Esophagus (tissue), 2 donors: ENCODE results near the gene MISP3. TPM values are rescaled to one million over a fixed set of nuclear protein-coding genes. Genes with fewer than 3 reads are reported as not detected.
"Not testable (repeated sequence)": the region's sequence is repeated elsewhere in the genome, so short reads cannot be mapped to it uniquely, and the experiment has no call there.

Experiments
- H3K27ac ChIP-seq, 2 donors: one replicate each; pipeline ENCODE4 v1.5.1; 2013; ENCODE audit warnings: low read depth in 2 of 2, mild to moderate bottlenecking in 2 of 2, inconsistent platforms in 1 of 2, low read length in 1 of 2, moderate library complexity in 1 of 2
- H3K27me3 ChIP-seq, 2 donors: one replicate each; pipeline ENCODE4 v1.6.1; 2013; ENCODE audit warnings: low read length in 2 of 2, control low read depth in 1 of 2, mild to moderate bottlenecking in 1 of 2; ENCODE audit not compliant: insufficient read depth in 2 of 2, control insufficient read depth in 1 of 2
- H3K36me3 ChIP-seq, 2 donors: one replicate each; pipeline ENCODE4 v1.6.1; 2013; ENCODE audit warnings: low read length in 1 of 2; ENCODE audit not compliant: control insufficient read depth in 2 of 2, insufficient read depth in 2 of 2
- H3K4me1 ChIP-seq, 2 donors: one replicate each; pipeline ENCODE4 v1.6.1; 2013; ENCODE audit warnings: low read length in 1 of 2; ENCODE audit not compliant: control insufficient read depth in 2 of 2, insufficient read depth in 2 of 2
- H3K4me3 ChIP-seq, 2 donors: one replicate each; pipeline ENCODE4 v1.5.1; 2013; ENCODE audit warnings: low read length in 2 of 2, mild to moderate bottlenecking in 2 of 2, low read depth in 1 of 2, moderate library complexity in 1 of 2
- H3K9me3 ChIP-seq, 2 donors: one replicate each; pipeline ENCODE4 v1.6.1; 2013; ENCODE audit warnings: mild to moderate bottlenecking in 2 of 2, low read depth in 1 of 2, low read length in 1 of 2, moderate library complexity in 1 of 2; ENCODE audit not compliant: control insufficient read depth in 2 of 2, insufficient read depth in 1 of 2
- WGBS, 2 donors: extraction: QIAGEN DNeasy Blood & Tissue Kit; methylation state at CpG; one replicate each; pipeline ENCODE4 v1.1.7; 2013; 5-methylcytosine and 5-hydroxymethylcytosine counted together
- polyA plus RNA-seq, 2 donors: library from polyadenylated mRNA; stranded (reverse); fragments of 200-250 nt; gene quantifications; one replicate each; pipeline ENCODE4 v1.2.3, GENCODE V29; 2013
- donor health status: healthy with polysubstance abuse.
- donor health status: Bipolar disorder and iron deficiency.

The MISP3 gene
- polyA plus RNA-seq, 2 donors, result 3.1 to 7.1 TPM

DNA sequence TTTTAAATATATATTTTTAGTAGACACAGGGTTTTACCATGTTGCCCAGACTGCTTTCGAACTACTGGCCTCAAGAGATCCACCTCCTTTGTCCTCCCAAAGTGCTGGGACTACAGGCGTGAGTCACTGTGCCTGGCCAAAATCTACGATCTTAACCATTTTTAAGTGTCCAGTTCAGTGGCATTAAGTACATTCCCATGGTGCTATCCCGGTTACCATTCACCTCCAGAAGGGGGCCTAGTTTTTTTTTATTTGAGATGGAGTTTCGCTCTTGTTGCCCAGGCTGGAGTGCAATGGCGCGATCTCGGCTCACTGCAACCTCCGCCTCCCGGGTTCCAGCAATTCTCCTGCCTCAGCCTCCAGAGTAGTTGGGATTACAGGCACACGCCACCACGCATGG is 37.4 kb upstream of the MISP3 start:
- not testable (repeated sequence) for H3K27me3 ChIP-seq, H3K36me3 ChIP-seq, H3K27ac ChIP-seq, H3K9me3 ChIP-seq, H3K4me1 ChIP-seq, H3K4me3 ChIP-seq
- WGBS, 2 donors, result 92 to 93% methylated on average over 12 of the region's 12 CpGs

DNA sequence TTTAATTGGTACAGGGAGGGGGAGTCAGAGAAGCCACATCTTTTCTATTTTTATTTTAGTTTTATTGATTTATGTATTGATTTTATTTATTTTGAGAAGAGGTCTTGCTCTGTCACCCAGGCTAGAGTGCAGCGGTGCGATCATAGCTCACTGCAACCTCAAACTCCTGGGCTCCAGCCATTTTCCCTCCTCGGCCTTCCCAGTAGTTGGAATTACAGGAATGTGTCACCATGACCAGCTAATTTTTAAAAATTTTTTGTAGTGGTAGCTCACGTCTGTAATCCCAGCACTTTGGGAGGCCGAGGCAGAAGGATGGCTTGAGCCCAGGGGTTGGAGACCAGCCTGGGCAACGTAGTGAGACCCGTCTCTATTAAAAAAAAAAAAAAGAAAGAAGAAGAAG is 36.9 kb upstream of the MISP3 start:
- 86 to 89% methylated on average over 7 of the region's 7 CpGs for WGBS, 2 donors
- H3K9me3 ChIP-seq, result no peaks in the 10 kb centered on the region
- H3K4me3 ChIP-seq, result no peak overlapping the region
- no peaks in the 10 kb centered on the region for H3K4me1 ChIP-seq
- H3K27me3 ChIP-seq, result no peaks in the 10 kb centered on the region
- H3K36me3 ChIP-seq, result no peaks in the 10 kb centered on the region
- H3K27ac ChIP-seq, result no peak overlapping the region

DNA sequence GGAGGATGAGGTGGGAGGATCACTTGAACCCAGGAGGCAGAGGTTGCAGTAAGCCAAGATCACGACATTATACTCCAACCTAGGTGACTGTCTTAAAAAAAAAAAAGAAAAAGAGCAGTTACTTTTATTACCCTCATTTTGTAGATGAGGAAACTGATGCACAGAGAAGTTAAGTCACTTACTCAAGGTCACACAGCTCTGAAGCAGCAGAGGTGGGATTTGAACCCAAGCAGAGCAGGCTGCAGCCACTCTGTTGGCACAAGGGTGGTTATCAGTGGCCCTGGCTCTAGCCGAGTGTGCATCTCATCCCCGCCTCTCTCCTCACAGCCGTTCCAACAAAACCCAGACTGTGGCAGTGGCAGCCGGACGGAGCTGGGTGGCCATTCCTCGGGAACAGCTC is 33.4 kb upstream of the MISP3 start:
- Histone ChIP-seq H3K4me3 (no peak overlapping the region), H3K27me3 (no peaks in the 10 kb centered on the region), H3K9me3 (no peaks in the 10 kb centered on the region), H3K36me3 (no peaks in the 10 kb centered on the region), H3K27ac (no peak overlapping the region), H3K4me1 (no peaks in the 10 kb centered on the region)
- WGBS, 2 donors, result 95 to 96% methylated on average over 7 of the region's 7 CpGs

DNA sequence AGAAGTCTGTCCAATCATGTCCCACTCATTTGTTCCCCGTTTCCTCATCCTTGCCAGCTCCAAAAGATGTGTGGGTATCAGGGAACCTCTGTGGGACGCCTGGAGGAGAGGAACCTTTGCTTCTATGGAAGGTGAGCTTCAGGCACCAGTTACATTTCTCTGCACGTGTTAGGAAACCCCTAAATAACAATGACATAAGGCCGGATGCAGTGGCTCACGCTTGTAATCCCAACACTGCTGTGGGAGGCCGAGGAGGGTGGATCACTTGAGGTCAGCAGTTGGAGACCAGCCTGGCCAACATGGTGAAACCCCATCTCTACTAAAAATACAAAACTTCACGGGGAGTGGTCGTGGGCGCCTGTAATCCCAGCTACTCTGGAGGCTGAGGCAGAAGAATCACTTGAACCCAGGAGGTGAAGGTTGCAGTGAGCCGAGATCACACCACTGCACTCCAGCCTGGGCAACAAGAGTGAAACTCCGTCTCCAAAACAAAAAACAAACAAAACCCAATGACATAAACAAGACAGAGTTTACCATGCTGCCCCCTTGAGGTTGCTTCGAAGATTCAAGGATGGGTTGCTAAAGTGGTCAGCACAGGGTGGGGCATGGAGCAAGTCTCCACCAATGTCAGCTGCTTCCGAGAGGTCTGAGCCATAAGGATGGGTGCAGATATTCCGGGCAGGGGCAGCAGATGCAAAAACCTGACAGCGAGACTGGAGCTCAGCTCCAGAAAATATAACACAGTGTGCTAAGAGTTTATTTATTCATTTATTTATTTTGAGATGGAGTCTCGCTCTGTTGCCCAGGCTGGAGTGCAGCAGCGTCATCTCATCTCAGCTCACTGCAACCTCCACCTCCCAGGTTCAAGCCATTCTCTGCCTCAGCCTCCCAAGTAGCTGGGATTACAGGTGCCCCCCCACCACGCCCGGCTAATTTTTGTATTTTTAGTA is 29.7 kb upstream of the MISP3 start:
- WGBS, 2 donors, result 65 to 66% methylated on average over 19 of the region's 19 CpGs

DNA sequence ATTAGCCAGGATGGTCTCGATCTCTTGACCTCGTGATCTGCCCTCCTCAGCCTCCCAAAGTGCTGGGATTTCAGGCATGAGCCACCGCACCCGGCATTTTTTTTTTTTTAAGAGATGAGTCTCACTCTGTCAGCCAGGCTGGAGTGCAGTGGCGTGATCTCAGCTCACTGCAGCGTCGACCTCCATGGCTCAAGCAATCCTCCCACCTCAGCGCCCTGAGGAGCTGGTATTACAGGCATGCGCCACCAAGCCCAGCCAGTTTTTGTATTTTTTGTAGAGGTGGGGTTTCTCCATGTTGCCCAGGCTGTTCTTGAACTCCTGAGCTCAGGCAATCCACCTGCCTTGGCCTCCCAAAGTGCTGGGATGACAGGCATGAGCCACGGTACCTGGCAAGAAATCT is 24.7 kb upstream of the MISP3 start:
- not testable (repeated sequence) for H3K4me1 ChIP-seq, H3K27me3 ChIP-seq, H3K9me3 ChIP-seq, H3K27ac ChIP-seq, H3K36me3 ChIP-seq, H3K4me3 ChIP-seq
- 94 to 96% methylated on average over 10 of the region's 10 CpGs for WGBS, 2 donors

More for the DNA sequence above, 29.7 kb upstream of the MISP3 start:
- not testable (repeated sequence) for H3K27me3 ChIP-seq, H3K36me3 ChIP-seq, H3K4me1 ChIP-seq, H3K27ac ChIP-seq, H3K9me3 ChIP-seq, H3K4me3 ChIP-seq

- Histone ChIP-seq H3K9me3 (peaks cover 0 to 5% of the 10 kb centered on the region in 2 donors), H3K36me3 (peaks cover 0 to 2% of the 10 kb centered on the region in 2 donors), H3K4me1 (no peaks in the 10 kb centered on the region), H3K4me3 (no peak overlapping the region), H3K27ac (no peak overlapping the region), H3K27me3 (no peaks in the 10 kb centered on the region)
- 82 to 83% methylated on average over 8 of the region's 8 CpGs for WGBS, 2 donors
These were observed 24.0 kb upstream of the MISP3 start for GRCh38 chr19:14048443-14049153.

DNA sequence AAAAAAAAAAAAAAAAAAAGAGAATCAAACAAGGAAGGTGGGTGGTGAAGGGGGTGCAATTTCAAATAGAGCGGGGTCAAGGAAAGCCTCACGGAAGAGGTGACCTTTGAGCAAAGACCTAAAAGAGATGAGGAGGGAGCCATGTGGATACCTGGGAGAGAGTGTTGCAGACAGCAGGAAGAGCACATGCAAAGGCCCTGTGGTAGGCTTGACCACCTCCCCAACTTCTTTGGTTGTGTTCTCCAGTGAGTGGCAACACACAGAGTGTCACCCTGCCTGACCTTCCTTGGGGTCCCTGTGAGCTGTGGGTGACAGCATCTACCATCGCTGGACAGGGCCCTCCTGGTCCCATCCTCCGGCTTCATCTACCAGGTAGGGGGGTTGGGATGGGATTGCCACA is 22.1 kb upstream of the MISP3 start:
- H3K4me1 ChIP-seq, result no peaks in the 10 kb centered on the region
- no peak overlapping the region for H3K4me3 ChIP-seq
- H3K36me3 ChIP-seq, result peaks cover 0 to 2% of the 10 kb centered on the region in 2 donors
- WGBS, 2 donors, result 96 to 97% methylated on average over 4 of the region's 4 CpGs
- H3K27ac ChIP-seq, result no peak overlapping the region
- H3K27me3 ChIP-seq, result no peaks in the 10 kb centered on the region
- H3K9me3 ChIP-seq, result peaks cover 0 to 5% of the 10 kb centered on the region in 2 donors

- 96% methylated on average over 11 of the region's 11 CpGs for WGBS, 2 donors
- H3K36me3 ChIP-seq, H3K27ac ChIP-seq, H3K9me3 ChIP-seq, H3K4me3 ChIP-seq, H3K4me1 ChIP-seq, H3K27me3 ChIP-seq: not testable (repeated sequence)
These were observed 21.6 kb upstream of the MISP3 start for GRCh38 chr19:14050961-14051360.

DNA sequence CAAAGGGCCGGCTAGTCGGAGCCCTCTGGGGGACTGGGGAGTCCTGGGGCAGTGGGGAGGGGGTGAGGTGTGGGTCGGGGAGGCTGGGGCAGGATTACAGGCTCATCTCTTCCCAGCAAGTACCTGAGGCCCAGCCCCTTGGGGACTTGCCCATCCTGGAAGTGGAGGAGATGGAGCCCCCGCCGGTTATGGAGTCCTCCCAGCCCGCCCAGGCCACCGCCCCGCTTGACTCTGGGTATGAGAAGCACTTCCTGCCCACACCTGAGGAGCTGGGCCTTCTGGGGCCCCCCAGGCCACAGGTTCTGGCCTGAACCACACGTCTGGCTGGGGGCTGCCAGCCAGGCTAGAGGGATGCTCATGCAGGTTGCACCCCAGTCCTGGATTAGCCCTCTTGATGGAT is 20.6 kb upstream of the MISP3 start:
- H3K4me3 ChIP-seq, result no peak overlapping the region
- H3K27me3 ChIP-seq, result no peaks in the 10 kb centered on the region
- no peak overlapping the region for H3K27ac ChIP-seq
- no peaks in the 10 kb centered on the region for H3K4me1 ChIP-seq
- H3K9me3 ChIP-seq, result peaks cover 0 to 5% of the 10 kb centered on the region in 2 donors
- H3K36me3 ChIP-seq, result peaks cover 0 to 2% of the 10 kb centered on the region in 2 donors
- 72 to 73% methylated on average over 9 of the region's 9 CpGs for WGBS, 2 donors
